Measurements from ENCODE around the gene ARID3B. TPM values are rescaled to one million over a fixed set of nuclear protein-coding genes. Genes with fewer than 3 reads are reported as not detected.

The ARID3B gene
- total and polyA plus RNA-seq, 2 of the 4 experiments (the other 2 are of a cell fraction): 2.5 to 5.0 TPM

DNA sequence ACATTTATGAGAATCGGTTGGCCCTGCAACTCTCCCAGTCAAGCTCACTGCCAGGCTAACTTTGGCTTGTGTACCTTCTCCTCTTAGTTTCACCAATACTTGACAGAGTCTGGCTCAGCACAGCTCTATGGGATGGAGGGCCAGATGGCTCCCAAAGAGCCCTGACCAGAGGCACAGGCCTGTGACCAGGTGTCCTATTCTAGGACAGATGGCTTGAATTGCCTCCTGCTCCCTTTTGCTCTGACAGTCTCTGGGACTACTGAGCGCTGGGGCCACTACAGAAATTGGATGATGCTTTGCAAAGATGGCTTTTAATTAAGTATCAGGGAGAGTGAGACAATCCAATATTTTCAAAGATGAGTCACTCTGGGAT, 10.3 kb upstream of the ARID3B start:
- Histone ChIP-seq H3K9me3 (ENCODE audit: control insufficient read depth, insufficient read depth, low read length) (no peaks in the 10 kb centered on the region), H3K36me3 (ENCODE audit: control insufficient read depth, insufficient read depth, low read length) (no peaks in the 10 kb centered on the region), H4K8ac (ENCODE audit: low read depth in 2 of 2, low read length in 2 of 2) (peak overlapping the region; percentile 10 to 60; a peak in 3 of 4 replicates), H2BK15ac (ENCODE audit: low read depth, low read length) (peak overlapping the region; percentile 78; the same call in 2 of the 3 replicates), H3K4me3 (ENCODE audit: insufficient read depth, low read depth, low read length) (no peak overlapping the region), H3K18ac (ENCODE audit: low read depth, low read length) (peak overlapping the region; percentile 7), H3K23ac (ENCODE audit: low read depth, low read length) (peak overlapping the region; percentile 21; the same call in 1 of the 2 replicates), H4K5ac (ENCODE audit: low read depth, low read length) (peak overlapping the region; percentile 16; the same call in 1 of the 2 replicates), H2BK20ac (ENCODE audit: low read depth, low read length) (peak overlapping the region; percentile 63), H3K27ac (ENCODE audit: insufficient read depth, low read length) (peak overlapping the region; percentile 36; the same call in 1 of the 2 replicates), H3K9ac (ENCODE audit: low read depth, low read length) (no peak overlapping the region; the same call in 1 of the 2 replicates), H3K4me2 (ENCODE audit: low read depth, low read length) (peak overlapping the region; percentile 2; the same call in 1 of the 2 replicates), H2AFZ (replicated peaks; ENCODE audit: low read length, poor library complexity) (no peak overlapping the region), H3K9me1 (ENCODE audit: insufficient read depth, low read length) (peaks cover 12% of the 10 kb centered on the region), H3K79me1 (ENCODE audit: low read depth in 1 of 2, low read length in 2 of 2) (no peaks in the 10 kb centered on the region; a peak in 1 of 4 replicates), H2BK120ac (ENCODE audit: low read depth, low read length) (peak overlapping the region; percentile 82), H2AK5ac (ENCODE audit: low read depth, low read length) (peak overlapping the region; percentile 93), H3K4me1 (ENCODE audit: control insufficient read depth, insufficient read depth, low read length) (peaks cover 14% of the 10 kb centered on the region), H4K91ac (ENCODE audit: insufficient read depth, low read depth, low read length) (peak overlapping the region; percentile 65; the same call in 1 of the 2 replicates), H4K20me1 (ENCODE audit: insufficient read depth, low read length) (peaks cover 7% of the 10 kb centered on the region; the same call in 1 of the 2 replicates), H3K14ac (replicated peaks; ENCODE audit: low read depth, low read length) (peak overlapping the region; percentile 34; the same call in 1 of the 2 replicates), H3K27me3 (ENCODE audit: control insufficient read depth, insufficient read depth, low read length) (no peaks in the 10 kb centered on the region), H3K4ac (ENCODE audit: low read depth, low read length) (peak overlapping the region; percentile 73), H3K56ac (ENCODE audit: extremely low read depth, insufficient read depth, low read length) (peak overlapping the region; percentile 71; the same call in 1 of the 2 replicates), H2BK5ac (ENCODE audit: low read depth, low read length, poor library complexity, severe bottlenecking) (peak overlapping the region; percentile 49), H2AK9ac (replicated peaks; ENCODE audit: low read depth, low read length, poor library complexity) (no peak overlapping the region)
- ChIA-PET POLR2A (ENCODE audit: unreplicated experiment) (interaction anchor here (0.6 kb wide), 1 partner anchor 178 kb away, joined by 7 read pairs; no protein-coding TSS in a partner anchor), CTCF (interaction anchor here (1.1 kb wide), 1 partner anchor 39 kb away, joined by 3 read pairs; no protein-coding TSS in a partner anchor)
- intact Hi-C loops (cut with micrococcal nuclease) (no loop called here), dilution Hi-C loops (cut with HindIII; ENCODE audit: low sequenced_read_pairs, unreplicated experiment) (no loop called here), in situ Hi-C loops (cut with MboI; ENCODE audit: low sequenced_read_pairs) (no loop called here)
- no peak for TF ChIP-seq CHD1 (IDR thresholded peaks at IDR 0.05; ENCODE audit: low read depth, low read length)
- TF ChIP-seq MAZ (IDR thresholded peaks at IDR 0.05; ENCODE audit: borderline replicate concordance, low read depth, low read length): no peak
- peak; percentile 25 for TF ChIP-seq POLR2A (IDR thresholded peaks at IDR 0.05; ENCODE audit: low read depth, low read length)
- BruUV-seq (replicated peaks): no TSS peak
- ATAC-seq (ENCODE audit: low read depth): no peak; the same call in 1 of the 2 replicates
- WGBS, 2 experiments (ENCODE audit: extremely low coverage in 2 of 2, insufficient read length in 1 of 2): no CpG with 5 or more reads among the region's 2 CpGs
- DNase-seq: no peak

All from IMR-90 (cell line).